Measurements from ENCODE around the gene AMPD2.
A peak's percentile ranks its signal among the peaks of the same experiment; 100 is the strongest.

Gene AMPD2

GRCh38 chr1:109619576-109620400 is at the start of gene AMPD2, which contains the start of gene GNAT2:
TSS of gene AMPD2 (plus strand) at chr1:109619837. CDS start at chr1:109621176, 1,339 bp downstream.
TSS of gene GNAT2 (minus strand) at chr1:109619616. CDS start at chr1:109612870, 6,746 bp downstream.
- DNase-seq: peak; percentile 50

DNA sequence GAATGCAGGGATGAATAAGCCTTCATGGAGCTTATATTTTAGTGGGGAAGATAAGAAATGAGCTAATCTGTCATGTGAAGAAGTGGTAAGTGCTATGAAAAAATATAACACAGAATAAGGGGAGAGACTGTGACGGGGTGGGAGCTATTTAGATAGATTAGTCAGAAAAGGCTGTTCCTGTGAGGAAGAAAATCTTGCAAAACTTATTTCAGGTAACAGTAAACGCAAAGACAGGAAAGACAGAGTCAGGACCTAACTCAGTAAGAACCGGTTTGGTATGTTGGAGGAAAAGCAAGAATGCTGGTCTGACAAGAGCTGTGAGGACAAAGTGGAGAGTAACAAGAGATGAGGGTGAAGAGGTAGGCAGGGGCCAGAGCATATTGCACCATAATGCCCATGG is 49.2 kb upstream of the AMPD2 start:
- no peak for DNase-seq

DNA sequence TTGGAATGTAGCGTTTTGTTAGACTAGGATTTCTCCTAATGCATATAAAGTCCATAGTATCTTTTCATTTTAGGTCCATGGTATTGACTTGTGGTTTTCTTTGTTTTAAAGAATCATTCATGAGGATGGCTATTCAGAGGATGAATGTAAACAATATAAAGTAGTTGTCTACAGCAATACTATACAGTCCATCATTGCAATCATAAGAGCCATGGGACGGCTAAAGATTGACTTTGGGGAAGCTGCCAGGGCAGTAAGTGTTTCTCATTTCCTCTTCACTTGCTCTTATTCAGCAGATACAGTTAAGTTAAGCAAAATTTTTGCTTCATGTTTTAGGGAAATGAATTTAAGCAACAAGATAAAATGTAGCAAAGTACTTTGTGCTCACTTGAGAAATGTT is 45.9 kb upstream of the AMPD2 start:
- no peak for DNase-seq

DNA sequence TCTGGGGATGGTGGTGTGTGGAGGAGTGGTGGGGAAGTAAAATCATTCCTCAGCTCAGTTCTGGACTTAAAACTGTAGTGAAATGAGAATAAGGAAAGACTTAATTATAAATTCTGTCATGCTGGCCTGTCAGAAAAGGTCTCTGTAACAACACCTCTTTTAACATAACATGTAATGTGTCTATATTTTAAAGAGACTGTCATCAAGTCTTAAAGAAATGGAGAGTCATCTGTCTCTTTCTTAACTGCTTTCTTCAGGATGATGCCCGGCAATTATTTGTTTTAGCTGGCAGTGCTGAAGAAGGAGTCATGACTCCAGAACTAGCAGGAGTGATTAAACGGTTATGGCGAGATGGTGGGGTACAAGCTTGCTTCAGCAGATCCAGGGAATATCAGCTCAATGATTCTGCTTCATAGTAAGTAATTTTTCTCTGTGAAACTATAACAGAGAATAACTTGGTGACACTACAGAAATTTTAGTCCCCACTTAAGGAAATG is 40.6 kb upstream of the AMPD2 start:
- DNase-seq: no peak

- no peak for DNase-seq
Measured at GRCh38 chr1:109579491-109579890, 40.1 kb upstream of the AMPD2 start.

GRCh38 chr1:109582021-109582420 is 37.6 kb upstream of the AMPD2 start:
- no peak for DNase-seq

GRCh38 chr1:109584766-109585165 is 34.9 kb upstream of the AMPD2 start:
- no peak for DNase-seq

DNA sequence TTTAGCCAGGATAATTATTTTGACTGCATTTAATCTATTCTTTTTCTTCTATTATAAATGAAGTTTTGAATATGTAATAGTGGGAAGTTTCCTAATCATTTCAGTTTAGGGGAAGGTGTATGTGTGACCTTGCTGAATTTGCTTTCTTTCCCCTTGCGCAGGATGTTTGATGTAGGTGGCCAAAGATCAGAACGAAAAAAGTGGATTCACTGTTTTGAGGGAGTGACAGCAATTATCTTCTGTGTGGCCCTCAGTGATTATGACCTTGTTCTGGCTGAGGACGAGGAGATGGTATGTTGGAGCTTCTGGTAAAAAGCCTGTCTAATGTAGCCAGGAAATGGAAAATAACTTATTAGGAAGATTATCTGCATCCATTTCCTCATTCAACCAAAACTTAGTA is 33.6 kb upstream of the AMPD2 start:
- DNase-seq: no peak

DNA sequence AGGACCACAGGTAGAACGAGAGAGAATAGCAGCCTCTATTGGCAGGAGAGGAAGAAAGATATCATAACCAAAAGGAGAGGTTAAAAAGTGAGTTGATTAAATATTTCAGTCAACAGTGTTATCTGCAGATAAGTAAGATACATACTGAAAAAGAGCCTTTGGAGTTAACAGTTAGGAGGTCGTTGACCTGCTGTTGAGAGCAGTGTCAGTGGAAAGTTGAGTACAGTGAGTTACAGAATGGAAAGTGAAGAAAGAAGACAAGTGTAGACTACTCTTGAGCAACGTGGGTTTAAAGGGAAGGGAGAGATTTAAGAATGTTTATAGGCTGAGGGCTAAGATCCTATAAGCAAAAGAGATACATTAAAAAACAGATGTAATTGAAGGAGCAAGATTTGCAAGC is 30.5 kb upstream of the AMPD2 start:
- no peak for DNase-seq

DNA sequence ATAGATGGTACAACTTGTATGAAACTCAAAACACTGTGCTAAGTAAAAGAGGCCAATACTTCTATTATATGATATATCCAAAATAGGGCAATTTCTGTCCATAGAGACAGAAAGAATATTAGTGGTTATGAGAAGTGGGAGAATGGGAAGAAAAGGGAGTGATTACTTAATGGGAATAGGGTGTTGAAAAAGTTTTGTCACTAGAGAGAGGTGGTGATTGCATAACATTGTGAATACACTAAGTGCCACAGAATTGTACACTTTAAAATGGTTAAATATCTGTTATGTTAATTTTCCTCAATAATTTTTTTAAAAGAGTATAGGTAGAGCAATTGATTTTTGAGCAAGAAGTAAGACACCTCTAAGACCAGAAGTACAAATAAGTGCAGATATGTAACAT is 30.0 kb upstream of the AMPD2 start:
- DNase-seq: no peak

DNA sequence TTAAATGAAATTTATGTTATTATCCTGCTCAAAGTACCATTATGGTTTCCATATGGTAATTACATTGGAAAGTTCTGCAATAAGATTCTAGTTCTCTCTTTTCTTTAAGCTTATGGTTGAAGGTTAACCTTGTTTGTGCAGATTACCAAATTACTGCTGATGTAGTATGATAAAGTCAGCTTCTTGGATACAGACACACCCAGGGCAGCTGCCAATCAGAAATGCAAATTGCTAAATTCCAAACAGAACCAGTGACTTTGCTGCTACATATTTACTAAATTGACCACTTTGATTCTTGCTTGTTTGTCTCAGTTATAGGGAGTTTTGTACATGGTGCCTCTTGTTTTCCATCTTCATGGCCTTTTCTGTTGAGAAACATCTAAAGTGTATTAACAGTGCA is 26.7 kb upstream of the AMPD2 start:
- no peak for DNase-seq

DNA sequence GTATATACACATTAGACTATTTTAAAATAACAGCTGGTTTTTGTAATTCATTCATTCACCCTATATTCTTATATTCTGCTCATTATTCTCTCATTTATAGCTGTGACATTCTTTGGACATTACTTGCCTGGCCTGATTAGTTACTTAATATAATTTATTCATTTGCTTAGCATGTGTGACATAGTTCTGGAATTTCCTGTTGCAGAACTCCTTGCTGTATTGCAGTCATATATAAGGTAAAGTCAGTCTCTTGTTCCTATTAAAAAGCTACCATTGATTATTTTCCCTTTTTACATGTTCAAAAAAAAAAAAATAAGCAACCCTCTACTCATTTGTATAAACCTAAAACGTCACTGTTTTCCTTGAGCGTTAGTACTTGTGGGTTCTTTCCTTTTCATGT is 24.1 kb upstream of the AMPD2 start:
- DNase-seq: no peak

DNA sequence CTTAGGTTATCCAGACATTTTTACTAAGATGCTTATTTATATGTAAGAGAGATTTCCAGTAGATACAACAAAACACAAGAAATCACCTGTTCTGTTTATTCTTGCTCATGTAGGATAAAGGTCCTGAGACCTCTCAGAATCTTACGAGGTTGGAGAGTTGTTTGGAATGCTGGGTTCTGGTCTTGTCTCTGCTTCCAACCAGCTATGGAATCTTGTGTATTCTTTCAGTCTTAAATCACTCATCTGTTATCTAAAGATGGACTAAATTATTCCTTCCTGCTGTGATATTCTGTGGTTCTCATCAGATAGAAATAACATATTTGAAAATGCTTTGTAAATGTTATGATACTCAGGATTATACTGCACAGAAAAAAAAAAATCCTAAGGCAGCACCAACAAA is 21.5 kb upstream of the AMPD2 start:
- no peak for DNase-seq

GRCh38 chr1:109598655-109599054 is 21.0 kb upstream of the AMPD2 start:
- no peak for DNase-seq

GRCh38 chr1:109603229-109603628 is 16.4 kb upstream of the AMPD2 start:
- DNase-seq: no peak

DNA sequence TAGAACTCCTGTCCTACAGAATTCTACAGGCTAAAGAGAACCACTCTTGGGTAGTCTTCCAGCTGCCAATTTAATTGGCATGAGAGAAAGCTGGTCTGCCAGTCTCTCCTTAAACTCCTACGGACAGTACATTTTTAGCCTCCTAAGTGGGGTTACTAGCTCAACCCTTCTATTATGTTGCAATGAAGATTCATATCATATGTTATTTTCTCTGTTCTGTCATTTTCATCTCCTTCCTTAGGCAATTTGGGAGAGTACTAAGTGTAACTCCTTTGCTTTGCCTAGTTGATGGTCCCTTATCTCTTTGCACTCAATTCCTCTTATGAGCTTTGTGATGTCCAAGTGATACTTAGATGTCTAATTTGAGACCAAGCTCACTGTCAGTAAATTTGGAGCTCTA is 14.3 kb upstream of the AMPD2 start:
- no peak for DNase-seq

- no peak for DNase-seq
Measured at GRCh38 chr1:109609881-109610280, 9.8 kb upstream of the AMPD2 start.

GRCh38 chr1:109610609-109611307 is 8.9 kb upstream of the AMPD2 start:
- no peak for DNase-seq

DNA sequence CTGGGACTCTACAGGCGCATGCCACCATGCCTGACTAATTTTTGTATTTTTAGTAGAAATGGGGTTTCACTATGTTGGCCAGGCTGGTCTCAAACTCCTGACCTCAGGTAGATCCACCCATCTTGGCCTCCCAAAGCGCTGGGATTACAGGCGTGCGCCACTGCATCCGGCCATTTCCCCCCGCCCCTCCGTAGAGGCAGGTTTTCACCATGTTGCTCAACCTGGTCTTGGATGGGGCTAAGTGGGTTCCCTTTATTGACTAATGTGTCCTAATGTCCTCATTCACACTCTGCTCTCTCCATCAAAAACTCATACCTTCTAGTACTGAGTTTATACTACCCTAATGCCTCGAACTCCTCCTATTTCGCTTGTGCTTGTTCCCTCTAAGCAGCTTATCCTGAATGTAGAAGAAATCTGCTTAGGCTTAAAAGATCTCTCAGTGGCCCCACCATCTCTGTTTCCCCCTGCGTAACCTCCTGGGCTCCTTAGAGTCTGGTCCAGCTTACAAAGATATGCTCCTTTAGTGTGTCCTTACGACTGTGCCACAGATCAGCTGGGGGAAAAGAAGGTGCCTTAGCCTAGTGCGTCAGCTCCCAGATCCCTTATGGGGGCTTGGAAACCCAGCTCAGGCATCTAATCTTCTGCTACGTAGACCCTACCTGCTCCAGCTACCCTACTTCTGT is 8.2 kb upstream of the AMPD2 start:
- no peak for DNase-seq

DNA sequence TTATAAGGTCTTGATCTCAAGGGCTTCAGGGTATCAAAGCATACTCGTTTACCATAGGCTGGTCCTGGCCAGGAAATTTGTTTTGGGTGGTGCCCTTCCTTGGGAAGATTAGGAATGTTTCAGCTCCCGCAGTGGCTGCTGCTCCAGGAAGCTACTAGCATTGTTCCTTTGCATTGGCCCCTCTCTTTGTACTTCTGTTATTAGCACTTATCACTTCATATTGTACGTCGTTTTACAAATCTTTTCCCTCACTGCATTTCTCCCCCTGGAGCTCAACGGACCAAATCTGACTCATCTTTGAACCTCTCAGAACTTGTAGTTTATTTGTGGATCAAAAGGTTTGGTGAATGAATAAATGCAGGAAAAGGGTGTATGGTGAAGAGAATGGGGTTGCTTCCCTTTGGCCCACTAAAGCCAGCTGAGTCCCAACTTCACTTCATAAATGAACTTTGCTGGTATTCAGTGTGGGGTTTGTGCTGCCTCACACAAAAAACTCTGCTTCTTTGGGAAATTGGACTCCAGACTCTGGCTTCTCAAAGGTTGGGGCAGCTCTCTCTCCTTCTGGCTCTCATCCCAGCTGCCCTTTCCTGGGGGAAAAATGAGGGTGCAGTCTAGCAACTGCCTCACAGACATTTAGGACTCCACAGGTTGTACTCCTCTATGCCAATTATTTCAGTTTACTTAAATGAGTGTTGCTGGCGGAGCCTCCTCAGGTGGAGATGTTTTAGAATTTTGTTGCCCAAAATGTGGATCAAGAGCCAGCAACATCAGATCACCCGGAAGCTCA is 6.1 kb upstream of the AMPD2 start:
- DNase-seq: no peak

- no peak for DNase-seq
Measured at GRCh38 chr1:109615879-109616278, 3.8 kb upstream of the AMPD2 start.

GRCh38 chr1:109616391-109616790 is 3.2 kb upstream of the AMPD2 start:
- no peak for DNase-seq

- DNase-seq: no peak
Measured at GRCh38 chr1:109617291-109617801, 2.3 kb upstream of the AMPD2 start.
